ENCODE results near the gene NUMA1. TPM values are rescaled to one million over a fixed set of nuclear protein-coding genes. Genes with fewer than 3 reads are reported as not detected.

NUMA1 gene
- total and polyA plus RNA-seq, 2 of the 13 experiments (the other 11 are each of a cell fraction or from before 2014, with no cell fraction given): 57.3 to 60.2 TPM

DNA sequence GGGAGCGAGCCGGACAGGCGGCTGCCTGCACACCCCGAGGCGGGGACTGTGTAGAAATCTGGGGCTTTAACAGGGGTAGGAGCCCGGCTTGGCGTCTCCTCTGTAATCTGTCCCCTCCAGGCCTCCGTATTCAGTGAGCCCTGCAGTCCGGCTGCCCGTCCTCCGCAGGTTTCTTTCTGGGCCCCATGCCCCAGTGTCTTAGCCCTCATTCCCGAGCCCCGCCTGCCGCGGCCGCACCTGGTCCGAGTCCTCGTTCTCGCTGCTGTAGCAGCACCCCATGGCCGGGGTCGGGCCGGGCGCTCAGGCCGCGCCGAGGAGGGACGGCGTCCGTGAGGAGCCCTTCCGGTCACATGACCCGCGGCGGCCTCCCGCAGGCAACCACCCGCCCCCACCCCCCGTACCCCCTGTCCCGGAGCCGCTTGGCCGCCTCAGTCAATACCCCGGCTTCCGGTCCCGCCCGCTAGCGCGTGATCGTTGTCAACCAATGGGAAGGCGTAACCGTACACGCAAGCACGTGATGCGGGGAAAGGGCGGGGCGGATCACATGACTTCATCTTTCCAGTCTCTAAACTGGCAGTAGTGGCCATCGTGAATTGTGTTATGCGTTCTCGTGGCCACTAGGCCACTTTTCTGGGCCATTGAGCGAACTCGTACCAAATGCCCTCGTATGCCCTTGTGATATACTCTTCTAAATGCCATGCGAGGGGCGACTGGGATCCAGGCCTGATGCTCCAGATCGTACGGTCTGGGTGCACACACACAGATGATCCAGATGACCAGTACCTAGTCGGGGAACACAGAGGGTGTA is 22.8 kb upstream of the NUMA1 start, which contains the start of gene LAMTOR1 (continued):
- TF ChIP-seq, protein P1, sequence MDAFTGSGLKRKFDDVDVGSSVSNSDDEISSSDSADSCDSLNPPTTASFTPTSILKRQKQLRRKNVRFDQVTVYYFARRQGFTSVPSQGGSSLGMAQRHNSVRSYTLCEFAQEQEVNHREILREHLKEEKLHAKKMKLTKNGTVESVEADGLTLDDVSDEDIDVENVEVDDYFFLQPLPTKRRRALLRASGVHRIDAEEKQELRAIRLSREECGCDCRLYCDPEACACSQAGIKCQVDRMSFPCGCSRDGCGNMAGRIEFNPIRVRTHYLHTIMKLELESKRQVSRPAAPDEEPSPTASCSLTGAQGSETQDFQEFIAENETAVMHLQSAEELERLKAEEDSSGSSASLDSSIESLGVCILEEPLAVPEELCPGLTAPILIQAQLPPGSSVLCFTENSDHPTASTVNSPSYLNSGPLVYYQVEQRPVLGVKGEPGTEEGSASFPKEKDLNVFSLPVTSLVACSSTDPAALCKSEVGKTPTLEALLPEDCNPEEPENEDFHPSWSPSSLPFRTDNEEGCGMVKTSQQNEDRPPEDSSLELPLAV (CRISPR knock-in tag; conservative IDR thresholded peaks at IDR 0.05; ENCODE audit: low read depth): no peak
- TF ChIP-seq POGK (CRISPR knock-in tag; conservative IDR thresholded peaks at IDR 0.05) (no peak), KAT2B (IDR thresholded peaks at IDR 0.05; ENCODE audit: borderline replicate concordance, low read depth, low read length) (no peak), TARDBP (CRISPR knock-in tag; IDR thresholded peaks at IDR 0.05) (no peak), RCOR2 (CRISPR knock-in tag; IDR thresholded peaks at IDR 0.05) (no peak), ZNF280D (CRISPR knock-in tag; IDR thresholded peaks at IDR 0.05) (peak; percentile 61; the same call in 1 of the 2 replicates), SCMH1 (CRISPR knock-in tag; IDR thresholded peaks at IDR 0.05; ENCODE audit: borderline replicate concordance) (no peak), YEATS4 (CRISPR knock-in tag; IDR thresholded peaks at IDR 0.05; ENCODE audit: borderline replicate concordance) (peak; percentile 79), SMAD3 (CRISPR knock-in tag; IDR thresholded peaks at IDR 0.05) (0 out of 2 replicates have a peak, but pooled peaks have one; percentile 7), ZNF124 (CRISPR knock-in tag; IDR thresholded peaks at IDR 0.05) (0 out of 2 replicates have a peak, but pooled peaks have one; percentile 72), NCOA1 (CRISPR knock-in tag; IDR thresholded peaks at IDR 0.05) (no peak), ARNT2 (CRISPR knock-in tag; IDR thresholded peaks at IDR 0.05; ENCODE audit: low read depth) (no peak), ETV6 (CRISPR knock-in tag; conservative IDR thresholded peaks at IDR 0.05) (no peak)
- TF ChIP-seq, protein P2, sequence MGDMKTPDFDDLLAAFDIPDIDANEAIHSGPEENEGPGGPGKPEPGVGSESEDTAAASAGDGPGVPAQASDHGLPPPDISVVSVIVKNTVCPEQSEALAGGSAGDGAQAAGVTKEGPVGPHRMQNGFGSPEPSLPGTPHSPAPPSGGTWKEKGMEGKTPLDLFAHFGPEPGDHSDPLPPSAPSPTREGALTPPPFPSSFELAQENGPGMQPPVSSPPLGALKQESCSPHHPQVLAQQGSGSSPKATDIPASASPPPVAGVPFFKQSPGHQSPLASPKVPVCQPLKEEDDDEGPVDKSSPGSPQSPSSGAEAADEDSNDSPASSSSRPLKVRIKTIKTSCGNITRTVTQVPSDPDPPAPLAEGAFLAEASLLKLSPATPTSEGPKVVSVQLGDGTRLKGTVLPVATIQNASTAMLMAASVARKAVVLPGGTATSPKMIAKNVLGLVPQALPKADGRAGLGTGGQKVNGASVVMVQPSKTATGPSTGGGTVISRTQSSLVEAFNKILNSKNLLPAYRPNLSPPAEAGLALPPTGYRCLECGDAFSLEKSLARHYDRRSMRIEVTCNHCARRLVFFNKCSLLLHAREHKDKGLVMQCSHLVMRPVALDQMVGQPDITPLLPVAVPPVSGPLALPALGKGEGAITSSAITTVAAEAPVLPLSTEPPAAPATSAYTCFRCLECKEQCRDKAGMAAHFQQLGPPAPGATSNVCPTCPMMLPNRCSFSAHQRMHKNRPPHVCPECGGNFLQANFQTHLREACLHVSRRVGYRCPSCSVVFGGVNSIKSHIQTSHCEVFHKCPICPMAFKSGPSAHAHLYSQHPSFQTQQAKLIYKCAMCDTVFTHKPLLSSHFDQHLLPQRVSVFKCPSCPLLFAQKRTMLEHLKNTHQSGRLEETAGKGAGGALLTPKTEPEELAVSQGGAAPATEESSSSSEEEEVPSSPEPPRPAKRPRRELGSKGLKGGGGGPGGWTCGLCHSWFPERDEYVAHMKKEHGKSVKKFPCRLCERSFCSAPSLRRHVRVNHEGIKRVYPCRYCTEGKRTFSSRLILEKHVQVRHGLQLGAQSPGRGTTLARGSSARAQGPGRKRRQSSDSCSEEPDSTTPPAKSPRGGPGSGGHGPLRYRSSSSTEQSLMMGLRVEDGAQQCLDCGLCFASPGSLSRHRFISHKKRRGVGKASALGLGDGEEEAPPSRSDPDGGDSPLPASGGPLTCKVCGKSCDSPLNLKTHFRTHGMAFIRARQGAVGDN (CRISPR knock-in tag; IDR thresholded peaks at IDR 0.05): peak; percentile 91
- TF ChIP-seq, protein P3, sequence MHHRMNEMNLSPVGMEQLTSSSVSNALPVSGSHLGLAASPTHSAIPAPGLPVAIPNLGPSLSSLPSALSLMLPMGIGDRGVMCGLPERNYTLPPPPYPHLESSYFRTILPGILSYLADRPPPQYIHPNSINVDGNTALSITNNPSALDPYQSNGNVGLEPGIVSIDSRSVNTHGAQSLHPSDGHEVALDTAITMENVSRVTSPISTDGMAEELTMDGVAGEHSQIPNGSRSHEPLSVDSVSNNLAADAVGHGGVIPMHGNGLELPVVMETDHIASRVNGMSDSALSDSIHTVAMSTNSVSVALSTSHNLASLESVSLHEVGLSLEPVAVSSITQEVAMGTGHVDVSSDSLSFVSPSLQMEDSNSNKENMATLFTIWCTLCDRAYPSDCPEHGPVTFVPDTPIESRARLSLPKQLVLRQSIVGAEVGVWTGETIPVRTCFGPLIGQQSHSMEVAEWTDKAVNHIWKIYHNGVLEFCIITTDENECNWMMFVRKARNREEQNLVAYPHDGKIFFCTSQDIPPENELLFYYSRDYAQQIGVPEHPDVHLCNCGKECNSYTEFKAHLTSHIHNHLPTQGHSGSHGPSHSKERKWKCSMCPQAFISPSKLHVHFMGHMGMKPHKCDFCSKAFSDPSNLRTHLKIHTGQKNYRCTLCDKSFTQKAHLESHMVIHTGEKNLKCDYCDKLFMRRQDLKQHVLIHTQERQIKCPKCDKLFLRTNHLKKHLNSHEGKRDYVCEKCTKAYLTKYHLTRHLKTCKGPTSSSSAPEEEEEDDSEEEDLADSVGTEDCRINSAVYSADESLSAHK (CRISPR knock-in tag; IDR thresholded peaks at IDR 0.05; ENCODE audit: borderline replicate concordance): no peak
